ENCODE measurements around the gene HOXA10.

HOXA10 gene

DNA sequence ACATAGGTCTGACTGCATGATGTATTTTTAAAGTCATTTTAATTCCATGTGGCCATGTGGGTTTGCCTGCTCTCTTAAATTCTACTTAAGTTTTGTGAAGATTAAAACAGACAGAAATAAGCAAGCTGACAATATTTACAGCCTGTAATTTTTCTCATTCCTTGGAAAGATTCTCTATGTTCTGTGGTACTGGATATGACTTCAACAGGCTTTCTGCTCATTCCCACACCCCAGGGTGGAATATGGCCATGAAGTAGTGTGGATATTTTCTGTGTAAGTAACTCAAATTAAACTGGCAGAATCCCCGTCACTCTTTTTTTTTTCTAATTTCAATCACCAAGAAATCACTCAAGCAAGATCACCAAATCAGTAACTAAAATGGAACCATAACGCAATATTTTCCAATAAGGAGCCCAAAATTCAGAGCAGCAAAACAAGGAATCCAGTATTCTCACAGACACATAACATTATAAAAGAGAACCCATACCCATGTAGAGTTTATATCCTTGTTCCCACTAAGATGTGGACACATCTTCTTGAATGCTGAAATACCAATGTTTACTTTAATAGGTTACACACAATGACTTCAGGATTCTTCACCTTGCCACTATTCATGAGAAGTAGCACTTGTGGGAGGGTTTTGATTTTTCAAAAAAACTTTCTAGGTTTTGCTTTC, 36.3 kb downstream of the HOXA10 start:
- ATAC-seq = no peak
- TF ChIP-seq ZNF565 (CRISPR knock-in tag; conservative IDR thresholded peaks at IDR 0.05; ENCODE audit: low read depth) (no peak), ARNTL (CRISPR knock-in tag; IDR thresholded peaks at IDR 0.05; ENCODE audit: borderline replicate concordance, low read depth) (no peak)
- TF ChIP-seq, protein P1, sequence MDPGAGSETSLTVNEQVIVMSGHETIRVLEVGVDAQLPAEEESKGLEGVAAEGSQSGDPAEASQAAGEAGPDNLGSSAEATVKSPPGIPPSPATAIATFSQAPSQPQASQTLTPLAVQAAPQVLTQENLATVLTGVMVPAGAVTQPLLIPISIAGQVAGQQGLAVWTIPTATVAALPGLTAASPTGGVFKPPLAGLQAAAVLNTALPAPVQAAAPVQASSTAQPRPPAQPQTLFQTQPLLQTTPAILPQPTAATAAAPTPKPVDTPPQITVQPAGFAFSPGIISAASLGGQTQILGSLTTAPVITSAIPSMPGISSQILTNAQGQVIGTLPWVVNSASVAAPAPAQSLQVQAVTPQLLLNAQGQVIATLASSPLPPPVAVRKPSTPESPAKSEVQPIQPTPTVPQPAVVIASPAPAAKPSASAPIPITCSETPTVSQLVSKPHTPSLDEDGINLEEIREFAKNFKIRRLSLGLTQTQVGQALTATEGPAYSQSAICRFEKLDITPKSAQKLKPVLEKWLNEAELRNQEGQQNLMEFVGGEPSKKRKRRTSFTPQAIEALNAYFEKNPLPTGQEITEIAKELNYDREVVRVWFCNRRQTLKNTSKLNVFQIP (CRISPR knock-in tag; IDR thresholded peaks at IDR 0.05; ENCODE audit: borderline replicate concordance, low read depth) = no peak

DNA sequence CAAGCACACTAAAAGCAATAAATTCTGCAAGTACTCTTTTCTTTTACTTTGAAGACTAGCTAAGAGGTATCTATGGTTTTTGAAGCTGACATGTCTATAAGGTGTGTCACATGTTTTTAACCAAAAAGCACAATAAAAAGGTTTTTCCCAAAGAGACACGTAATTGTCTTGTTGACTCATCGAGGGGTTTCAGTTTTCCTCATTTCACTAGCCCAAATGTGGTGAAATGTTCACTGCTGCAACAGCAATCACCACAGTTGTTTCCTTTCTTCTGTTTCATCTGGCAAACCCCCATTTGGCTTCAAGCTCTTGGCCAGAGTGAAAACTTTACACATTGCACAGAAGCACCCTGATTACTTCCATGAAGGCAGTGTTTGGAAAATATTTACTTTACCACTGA, 39.7 kb downstream of the HOXA10 start:
- ATAC-seq = no peak
- TF ChIP-seq, protein P1 (CRISPR knock-in tag; IDR thresholded peaks at IDR 0.05; ENCODE audit: borderline replicate concordance, low read depth) = no peak
- TF ChIP-seq TCF4 (CRISPR knock-in tag; IDR thresholded peaks at IDR 0.05; ENCODE audit: borderline replicate concordance) (no peak), TOX (CRISPR knock-in tag; IDR thresholded peaks at IDR 0.05; ENCODE audit: borderline replicate concordance) (no peak), ZNF8 (CRISPR knock-in tag; IDR thresholded peaks at IDR 0.05) (no peak), SNAI2 (CRISPR knock-in tag; IDR thresholded peaks at IDR 0.05) (no peak), ZNF565 (CRISPR knock-in tag; conservative IDR thresholded peaks at IDR 0.05; ENCODE audit: low read depth) (no peak), BACH2 (CRISPR knock-in tag; IDR thresholded peaks at IDR 0.05; ENCODE audit: borderline replicate concordance) (no peak), CSDC2 (CRISPR knock-in tag; IDR thresholded peaks at IDR 0.05) (no peak), ZFP3 (CRISPR knock-in tag; IDR thresholded peaks at IDR 0.05) (no peak), PPARA (CRISPR knock-in tag; IDR thresholded peaks at IDR 0.05; ENCODE audit: borderline replicate concordance) (no peak), OSR1 (CRISPR knock-in tag; IDR thresholded peaks at IDR 0.05) (no peak), ESRRG (CRISPR knock-in tag; IDR thresholded peaks at IDR 0.05) (no peak), ZNF70 (CRISPR knock-in tag; IDR thresholded peaks at IDR 0.05) (no peak), RARB (CRISPR knock-in tag; IDR thresholded peaks at IDR 0.05) (no peak), ZC3H10 (CRISPR knock-in tag; IDR thresholded peaks at IDR 0.05) (no peak), ARNTL (CRISPR knock-in tag; IDR thresholded peaks at IDR 0.05; ENCODE audit: borderline replicate concordance, low read depth) (no peak)
- TF ChIP-seq, protein P2, sequence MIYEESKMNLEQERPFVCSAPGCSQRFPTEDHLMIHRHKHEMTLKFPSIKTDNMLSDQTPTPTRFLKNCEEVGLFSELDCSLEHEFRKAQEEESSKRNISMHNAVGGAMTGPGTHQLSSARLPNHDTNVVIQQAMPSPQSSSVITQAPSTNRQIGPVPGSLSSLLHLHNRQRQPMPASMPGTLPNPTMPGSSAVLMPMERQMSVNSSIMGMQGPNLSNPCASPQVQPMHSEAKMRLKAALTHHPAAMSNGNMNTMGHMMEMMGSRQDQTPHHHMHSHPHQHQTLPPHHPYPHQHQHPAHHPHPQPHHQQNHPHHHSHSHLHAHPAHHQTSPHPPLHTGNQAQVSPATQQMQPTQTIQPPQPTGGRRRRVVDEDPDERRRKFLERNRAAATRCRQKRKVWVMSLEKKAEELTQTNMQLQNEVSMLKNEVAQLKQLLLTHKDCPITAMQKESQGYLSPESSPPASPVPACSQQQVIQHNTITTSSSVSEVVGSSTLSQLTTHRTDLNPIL (CRISPR knock-in tag; IDR thresholded peaks at IDR 0.05; ENCODE audit: low read depth) = no peak
- TF ChIP-seq, protein P3, sequence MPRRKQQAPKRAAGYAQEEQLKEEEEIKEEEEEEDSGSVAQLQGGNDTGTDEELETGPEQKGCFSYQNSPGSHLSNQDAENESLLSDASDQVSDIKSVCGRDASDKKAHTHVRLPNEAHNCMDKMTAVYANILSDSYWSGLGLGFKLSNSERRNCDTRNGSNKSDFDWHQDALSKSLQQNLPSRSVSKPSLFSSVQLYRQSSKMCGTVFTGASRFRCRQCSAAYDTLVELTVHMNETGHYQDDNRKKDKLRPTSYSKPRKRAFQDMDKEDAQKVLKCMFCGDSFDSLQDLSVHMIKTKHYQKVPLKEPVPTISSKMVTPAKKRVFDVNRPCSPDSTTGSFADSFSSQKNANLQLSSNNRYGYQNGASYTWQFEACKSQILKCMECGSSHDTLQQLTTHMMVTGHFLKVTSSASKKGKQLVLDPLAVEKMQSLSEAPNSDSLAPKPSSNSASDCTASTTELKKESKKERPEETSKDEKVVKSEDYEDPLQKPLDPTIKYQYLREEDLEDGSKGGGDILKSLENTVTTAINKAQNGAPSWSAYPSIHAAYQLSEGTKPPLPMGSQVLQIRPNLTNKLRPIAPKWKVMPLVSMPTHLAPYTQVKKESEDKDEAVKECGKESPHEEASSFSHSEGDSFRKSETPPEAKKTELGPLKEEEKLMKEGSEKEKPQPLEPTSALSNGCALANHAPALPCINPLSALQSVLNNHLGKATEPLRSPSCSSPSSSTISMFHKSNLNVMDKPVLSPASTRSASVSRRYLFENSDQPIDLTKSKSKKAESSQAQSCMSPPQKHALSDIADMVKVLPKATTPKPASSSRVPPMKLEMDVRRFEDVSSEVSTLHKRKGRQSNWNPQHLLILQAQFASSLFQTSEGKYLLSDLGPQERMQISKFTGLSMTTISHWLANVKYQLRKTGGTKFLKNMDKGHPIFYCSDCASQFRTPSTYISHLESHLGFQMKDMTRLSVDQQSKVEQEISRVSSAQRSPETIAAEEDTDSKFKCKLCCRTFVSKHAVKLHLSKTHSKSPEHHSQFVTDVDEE (CRISPR knock-in tag; IDR thresholded peaks at IDR 0.05) = no peak
- TF ChIP-seq, protein P4, sequence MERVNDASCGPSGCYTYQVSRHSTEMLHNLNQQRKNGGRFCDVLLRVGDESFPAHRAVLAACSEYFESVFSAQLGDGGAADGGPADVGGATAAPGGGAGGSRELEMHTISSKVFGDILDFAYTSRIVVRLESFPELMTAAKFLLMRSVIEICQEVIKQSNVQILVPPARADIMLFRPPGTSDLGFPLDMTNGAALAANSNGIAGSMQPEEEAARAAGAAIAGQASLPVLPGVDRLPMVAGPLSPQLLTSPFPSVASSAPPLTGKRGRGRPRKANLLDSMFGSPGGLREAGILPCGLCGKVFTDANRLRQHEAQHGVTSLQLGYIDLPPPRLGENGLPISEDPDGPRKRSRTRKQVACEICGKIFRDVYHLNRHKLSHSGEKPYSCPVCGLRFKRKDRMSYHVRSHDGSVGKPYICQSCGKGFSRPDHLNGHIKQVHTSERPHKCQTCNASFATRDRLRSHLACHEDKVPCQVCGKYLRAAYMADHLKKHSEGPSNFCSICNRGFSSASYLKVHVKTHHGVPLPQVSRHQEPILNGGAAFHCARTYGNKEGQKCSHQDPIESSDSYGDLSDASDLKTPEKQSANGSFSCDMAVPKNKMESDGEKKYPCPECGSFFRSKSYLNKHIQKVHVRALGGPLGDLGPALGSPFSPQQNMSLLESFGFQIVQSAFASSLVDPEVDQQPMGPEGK (CRISPR knock-in tag; IDR thresholded peaks at IDR 0.05; ENCODE audit: borderline replicate concordance) = no peak
- TF ChIP-seq, protein P5, sequence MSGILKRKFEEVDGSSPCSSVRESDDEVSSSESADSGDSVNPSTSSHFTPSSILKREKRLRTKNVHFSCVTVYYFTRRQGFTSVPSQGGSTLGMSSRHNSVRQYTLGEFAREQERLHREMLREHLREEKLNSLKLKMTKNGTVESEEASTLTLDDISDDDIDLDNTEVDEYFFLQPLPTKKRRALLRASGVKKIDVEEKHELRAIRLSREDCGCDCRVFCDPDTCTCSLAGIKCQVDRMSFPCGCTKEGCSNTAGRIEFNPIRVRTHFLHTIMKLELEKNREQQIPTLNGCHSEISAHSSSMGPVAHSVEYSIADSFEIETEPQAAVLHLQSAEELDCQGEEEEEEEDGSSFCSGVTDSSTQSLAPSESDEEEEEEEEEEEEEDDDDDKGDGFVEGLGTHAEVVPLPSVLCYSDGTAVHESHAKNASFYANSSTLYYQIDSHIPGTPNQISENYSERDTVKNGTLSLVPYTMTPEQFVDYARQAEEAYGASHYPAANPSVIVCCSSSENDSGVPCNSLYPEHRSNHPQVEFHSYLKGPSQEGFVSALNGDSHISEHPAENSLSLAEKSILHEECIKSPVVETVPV (CRISPR knock-in tag; IDR thresholded peaks at IDR 0.05) = no peak
